H9 (cell line): ENCODE measurements around the gene UBE2L3. TPM values are rescaled to one million over a fixed set of nuclear protein-coding genes. Genes with fewer than 3 reads are reported as not detected.

Experiments used
- DNase-seq: peaks from one replicate; pipeline ENCODE4 v3.0.0-alpha.2; 2017
- H2AFZ ChIP-seq: one replicate; pipeline ENCODE4 v1.6.1; 2013; ENCODE audit warnings: mild to moderate bottlenecking, low read length, control low read depth, moderate library complexity
- H2AK5ac ChIP-seq: 2 replicates; pipeline ENCODE4 v1.6.1; 2013; ENCODE audit warnings: low read length, control low read depth, mixed read lengths; ENCODE audit not compliant: insufficient read length
- H2BK120ac ChIP-seq: one replicate; pipeline ENCODE4 v1.6.1; 2013; ENCODE audit warnings: low read depth, mild to moderate bottlenecking, low read length, control low read depth, inconsistent platforms; ENCODE audit not compliant: poor library complexity, severe bottlenecking
- H2BK12ac ChIP-seq: 2 replicates; pipeline ENCODE4 v1.6.1; 2013; ENCODE audit warnings: low read length, control low read depth, mixed read lengths, low read depth; ENCODE audit not compliant: insufficient read length
- H2BK15ac ChIP-seq: 2 replicates; pipeline ENCODE4 v1.6.1; 2013; ENCODE audit warnings: low read depth, low read length, control low read depth
- H2BK20ac ChIP-seq: one replicate; pipeline ENCODE4 v1.6.1; 2013; ENCODE audit warnings: low read depth, mild to moderate bottlenecking, low read length, control low read depth, inconsistent platforms; ENCODE audit not compliant: poor library complexity, severe bottlenecking
- H2BK5ac ChIP-seq: 2 replicates; pipeline ENCODE4 v1.6.1; 2013; ENCODE audit warnings: low read length, control low read depth, mixed read lengths; ENCODE audit not compliant: insufficient read length
- H3K14ac ChIP-seq: 2 replicates; pipeline ENCODE4 v1.6.1; 2013; ENCODE audit warnings: low read length, control low read depth; ENCODE audit not compliant: insufficient read depth
- H3K18ac ChIP-seq: 2 replicates; pipeline ENCODE4 v1.6.1; 2013; ENCODE audit warnings: low read depth, mild to moderate bottlenecking, mixed read lengths, low read length, control low read depth; ENCODE audit not compliant: insufficient read length
- H3K23ac ChIP-seq: 2 replicates; pipeline ENCODE4 v1.6.1; 2013; ENCODE audit warnings: low read length, control low read depth, mixed read lengths, low read depth; ENCODE audit not compliant: insufficient read length
- H3K23me2 ChIP-seq: 2 replicates; pipeline ENCODE4 v1.6.1; 2013; ENCODE audit warnings: low read depth, mild to moderate bottlenecking, mixed read lengths, low read length, control low read depth; ENCODE audit not compliant: insufficient read length, poor library complexity, severe bottlenecking
- H3K27ac ChIP-seq: 2 replicates; pipeline ENCODE4 v1.5.1; 2013; ENCODE audit warnings: low read length, control low read depth, mixed read lengths, low read depth; ENCODE audit not compliant: insufficient read length
- H3K27me3 ChIP-seq: 2 replicates; pipeline ENCODE4 v1.6.1; 2013; ENCODE audit warnings: low read length, control low read depth, inconsistent platforms; ENCODE audit not compliant: insufficient read depth
- H3K4ac ChIP-seq: 2 replicates; pipeline ENCODE4 v1.6.1; 2013; ENCODE audit warnings: low read depth, mild to moderate bottlenecking, control low read depth, inconsistent platforms, low read length, moderate library complexity
- H3K4me1 ChIP-seq: 2 replicates; pipeline ENCODE4 v1.6.1; 2013; ENCODE audit warnings: low read length, control low read depth, inconsistent platforms; ENCODE audit not compliant: insufficient read depth
- H3K4me2 ChIP-seq: 2 replicates; pipeline ENCODE4 v1.6.1; 2013; ENCODE audit warnings: low read length, control low read depth, mixed read lengths; ENCODE audit not compliant: insufficient read length, insufficient read depth
- H3K56ac ChIP-seq: 2 replicates; pipeline ENCODE4 v1.6.1; 2013; ENCODE audit warnings: low read depth, mild to moderate bottlenecking, mixed read lengths, low read length, control low read depth; ENCODE audit not compliant: insufficient read length
- H3K79me1 ChIP-seq: 2 replicates; pipeline ENCODE4 v1.6.1; 2013; ENCODE audit warnings: low read depth, mild to moderate bottlenecking, moderate library complexity, low read length, control low read depth, inconsistent platforms; ENCODE audit not compliant: insufficient read depth, poor library complexity, severe bottlenecking
- H3K79me2 ChIP-seq: 2 replicates; pipeline ENCODE4 v1.6.1; 2013; ENCODE audit warnings: low read length, control low read depth, inconsistent platforms; ENCODE audit not compliant: insufficient read depth
- H3K9ac ChIP-seq: 2 replicates; pipeline ENCODE4 v1.6.1; 2013; ENCODE audit warnings: low read length, control low read depth, mixed read lengths; ENCODE audit not compliant: insufficient read length; ENCODE audit errors: extremely low read depth
- H3K9me3 ChIP-seq: one replicate; pipeline ENCODE4 v1.6.1; 2013; ENCODE audit warnings: low read depth, low read length, inconsistent platforms; ENCODE audit not compliant: control insufficient read depth
- H3T11ph ChIP-seq: one replicate; pipeline ENCODE4 v1.6.1; 2013; ENCODE audit warnings: mild to moderate bottlenecking, low read length, control low read depth, inconsistent platforms
- H4K20me1 ChIP-seq: one replicate; pipeline ENCODE4 v1.6.1; 2013; ENCODE audit not compliant: control insufficient read depth, insufficient read length, insufficient read depth
- H4K5ac ChIP-seq: 2 replicates; pipeline ENCODE4 v1.6.1; 2013; ENCODE audit warnings: low read depth, mild to moderate bottlenecking, mixed read lengths, low read length, control low read depth; ENCODE audit not compliant: insufficient read length
- H4K8ac ChIP-seq: replicated peaks from 2 replicates; pipeline ENCODE4 v1.6.1; 2013; ENCODE audit warnings: low read length, control low read depth, mixed read lengths, low read depth; ENCODE audit not compliant: insufficient read length
- H4K91ac ChIP-seq: 2 replicates; pipeline ENCODE4 v1.6.1; 2013; ENCODE audit warnings: low read depth, mild to moderate bottlenecking, moderate library complexity, mixed read lengths, low read length, control low read depth; ENCODE audit not compliant: insufficient read length
- H3K27ac Mint-ChIP-seq, 3 experiments: 2 replicates in 2 of 3; 3 replicates in 1 of 3; pipeline ENCODE4 v1.8.0; 2020 to 2021; ENCODE audit warnings: mixed read lengths in 3 of 3, mild to moderate bottlenecking in 1 of 3, moderate library complexity in 1 of 3
- H3K27me3 Mint-ChIP-seq: 2 replicates; pipeline ENCODE4 v1.8.0; 2021; ENCODE audit warnings: low read depth, mild to moderate bottlenecking, moderate library complexity, mixed read lengths
- H3K36me3 Mint-ChIP-seq, 3 experiments: 2 replicates in 2 of 3; 3 replicates in 1 of 3; pipeline ENCODE4 v1.8.0; 2020 to 2021; ENCODE audit warnings: low read depth in 3 of 3, mixed read lengths in 3 of 3; ENCODE audit not compliant: insufficient read depth in 1 of 3
- H3K4me1 Mint-ChIP-seq, 2 experiments: 2 replicates each; pipeline ENCODE4 v1.8.0; 2020; ENCODE audit warnings: mixed read lengths in 2 of 2
- H3K4me3 Mint-ChIP-seq, 2 experiments: 2 replicates in 1 of 2; 3 replicates in 1 of 2; pipeline ENCODE4 v1.8.0; 2020 to 2021; ENCODE audit warnings: mild to moderate bottlenecking in 2 of 2, mixed read lengths in 2 of 2, moderate library complexity in 1 of 2
- H3K9me3 Mint-ChIP-seq, 2 experiments: 2 replicates in 1 of 2; 3 replicates in 1 of 2; pipeline ENCODE4 v1.8.0; 2020; ENCODE audit warnings: mild to moderate bottlenecking in 2 of 2, mixed read lengths in 2 of 2, moderate library complexity in 1 of 2
- CTCF ChIP-seq: fragments of 200-600 bp; sonication (generic); conservative IDR thresholded peaks from 3 replicates; pipeline ENCODE4 v1.8.0; 2021; ENCODE audit warnings: antibody characterized with exemption, mild to moderate bottlenecking
- WGBS: extraction: QIAGEN DNeasy Blood & Tissue Kit; methylation state at CpG from one replicate; pipeline ENCODE4 v1.1.7; 2013; ENCODE audit warnings: missing lambda C conversion rate, low lambda C conversion rate, mixed read lengths; ENCODE audit not compliant: insufficient read length; ENCODE audit errors: extremely low coverage; 5-methylcytosine and 5-hydroxymethylcytosine counted together
- total RNA-seq: library from RNA; stranded (reverse); gene quantifications from 2 replicates; pipeline ENCODE4 v1.2.1, GENCODE V29; 2021

The UBE2L3 gene
- total RNA-seq, 1 experiment from 2014 or later = 79.7 TPM

GRCh38 chr22:21661991-21662390 lies 94.5 kb downstream of the UBE2L3 start:
- Histone ChIP-seq H3T11ph (no peak overlapping the region), H4K5ac (no peak overlapping the region), H3K9me3 (no peaks in the 10 kb centered on the region), H3K56ac (no peak overlapping the region), H4K8ac (no peak overlapping the region), H2BK120ac (no peak overlapping the region), H3K4me1 (no peaks in the 10 kb centered on the region), H3K27ac (no peak overlapping the region), H2AFZ (no peak overlapping the region), H3K18ac (no peak overlapping the region), H4K20me1 (no peaks in the 10 kb centered on the region), H2AK5ac (no peak overlapping the region), H3K4ac (no peak overlapping the region), H3K79me2 (no peaks in the 10 kb centered on the region), H3K23ac (no peak overlapping the region), H3K23me2 (peaks cover 6% of the 10 kb centered on the region), H3K27me3 (no peaks in the 10 kb centered on the region), H2BK15ac (no peak overlapping the region), H3K4me2 (no peak overlapping the region), H3K79me1 (peaks cover 2% of the 10 kb centered on the region), H2BK12ac (no peak overlapping the region), H3K14ac (no peak overlapping the region), H3K9ac (no peak overlapping the region), H4K91ac (no peak overlapping the region), H2BK5ac (no peak overlapping the region), H2BK20ac (no peak overlapping the region)
- TF ChIP-seq CTCF = no peak
- WGBS = no CpG with 5 or more reads among the region's 5 CpGs
- Mint-ChIP-seq H3K4me1 (peaks cover 9 to 15% of the 10 kb centered on the region in 2 experiments), H3K27ac (no peak overlapping the region), H3K9me3 (no peaks in the 10 kb centered on the region; a peak in 1 of 5 replicates), H3K27me3 (peaks cover 21% of the 10 kb centered on the region), H3K36me3 (no peaks in the 10 kb centered on the region), H3K4me3 (no peak overlapping the region)
- no peak for DNase-seq
